Activated T-cell treated with anti-CD3 and anti-CD28 coated beads for 4 hours (primary cell): Measurements from ENCODE around the gene BTLA.
"Not testable (repeated sequence)": the region's sequence is repeated elsewhere in the genome, so short reads cannot be mapped to it uniquely, and the experiment has no call there.

Experiments used
- DNase-seq: peaks from one replicate; pipeline ENCODE4 v3.0.0-alpha.2; 2020

The BTLA gene

GRCh38 chr3:112498914-112499711 lies at the start of gene BTLA:
Gene BTLA (minus strand): TSS chr3:112499472. CDS start chr3:112499358, 114 bp downstream.
- DNase-seq = no peak

- DNase-seq = no peak
Measured at GRCh38 chr3:112546216-112546759, 47.0 kb upstream of the BTLA start.

- DNase-seq = no peak
Measured at GRCh38 chr3:112539825-112540650, 40.8 kb upstream of the BTLA start.

- no peak for DNase-seq
Measured at GRCh38 chr3:112531358-112531781, 32.1 kb upstream of the BTLA start.

- DNase-seq = no peak
Measured at GRCh38 chr3:112530573-112530972, 31.3 kb upstream of the BTLA start.

GRCh38 chr3:112524127-112524526 lies 24.9 kb upstream of the BTLA start:
- DNase-seq = not testable (repeated sequence)

- DNase-seq = no peak
Measured at GRCh38 chr3:112519424-112520001, 20.2 kb upstream of the BTLA start.

- DNase-seq = not testable (repeated sequence)
Measured at GRCh38 chr3:112518970-112519369, 19.7 kb upstream of the BTLA start.

GRCh38 chr3:112514527-112515128 lies 15.4 kb upstream of the BTLA start:
- DNase-seq = no peak

GRCh38 chr3:112512320-112512719 lies 13.0 kb upstream of the BTLA start:
- no peak for DNase-seq

GRCh38 chr3:112508860-112509259 lies 9.6 kb upstream of the BTLA start:
- DNase-seq = no peak

GRCh38 chr3:112508261-112508660 lies 9.0 kb upstream of the BTLA start:
- no peak for DNase-seq

- DNase-seq = no peak
Measured at GRCh38 chr3:112505907-112506306, 6.6 kb upstream of the BTLA start.

- DNase-seq = no peak
Measured at GRCh38 chr3:112504123-112504522, 4.9 kb upstream of the BTLA start.

GRCh38 chr3:112503304-112503972 lies 4.2 kb upstream of the BTLA start:
- no peak for DNase-seq

GRCh38 chr3:112500621-112501020 lies 1.3 kb upstream of the BTLA start:
- no peak for DNase-seq

- DNase-seq = no peak
Measured at GRCh38 chr3:112497897-112498548, 1.2 kb downstream of the BTLA start.

GRCh38 chr3:112496366-112497067 lies 2.8 kb downstream of the BTLA start:
- DNase-seq = no peak

GRCh38 chr3:112494448-112494767 lies 4.9 kb downstream of the BTLA start:
- not testable (repeated sequence) for DNase-seq

- DNase-seq = no peak
Measured at GRCh38 chr3:112492124-112492523, 7.1 kb downstream of the BTLA start.

GRCh38 chr3:112491373-112491772 lies 7.9 kb downstream of the BTLA start:
- DNase-seq = no peak
